Stimulated activated CD8-positive, alpha-beta memory T cell treated with anti-CD3 and anti-CD28 coated beads, Interleukin-4, amount 100 ng/mL, for 48 hours (primary cell): ENCODE data around the gene BPGM.

Source experiments
- DNase-seq: peaks from one replicate; pipeline ENCODE4 v3.0.0-alpha.2; 2020

The BPGM gene

GRCh38 chr7:134699021-134699818 is 52.6 kb downstream of the BPGM start:
- DNase-seq: no peak

- no peak for DNase-seq
Measured at GRCh38 chr7:134699899-134700298, 53.2 kb downstream of the BPGM start.

DNA sequence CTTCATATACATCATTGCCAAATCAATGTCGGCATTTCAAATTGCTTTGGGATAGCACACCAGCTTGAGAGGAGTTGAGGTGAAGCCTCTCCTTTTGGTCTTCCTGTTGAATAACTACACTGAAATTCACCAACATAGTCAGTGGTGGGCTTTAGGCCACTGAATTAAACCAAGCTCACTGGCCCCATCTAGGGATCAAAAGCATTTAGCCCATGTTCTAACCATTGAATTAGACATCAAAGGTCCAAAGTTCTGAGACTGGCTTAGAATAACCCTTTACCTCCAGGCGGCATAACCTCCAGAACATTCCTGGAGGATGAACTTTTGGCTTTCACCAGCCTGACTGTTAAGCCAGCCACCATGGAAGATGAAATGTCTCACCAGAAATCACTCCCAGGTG is 54.6 kb downstream of the BPGM start:
- DNase-seq: no peak

DNA sequence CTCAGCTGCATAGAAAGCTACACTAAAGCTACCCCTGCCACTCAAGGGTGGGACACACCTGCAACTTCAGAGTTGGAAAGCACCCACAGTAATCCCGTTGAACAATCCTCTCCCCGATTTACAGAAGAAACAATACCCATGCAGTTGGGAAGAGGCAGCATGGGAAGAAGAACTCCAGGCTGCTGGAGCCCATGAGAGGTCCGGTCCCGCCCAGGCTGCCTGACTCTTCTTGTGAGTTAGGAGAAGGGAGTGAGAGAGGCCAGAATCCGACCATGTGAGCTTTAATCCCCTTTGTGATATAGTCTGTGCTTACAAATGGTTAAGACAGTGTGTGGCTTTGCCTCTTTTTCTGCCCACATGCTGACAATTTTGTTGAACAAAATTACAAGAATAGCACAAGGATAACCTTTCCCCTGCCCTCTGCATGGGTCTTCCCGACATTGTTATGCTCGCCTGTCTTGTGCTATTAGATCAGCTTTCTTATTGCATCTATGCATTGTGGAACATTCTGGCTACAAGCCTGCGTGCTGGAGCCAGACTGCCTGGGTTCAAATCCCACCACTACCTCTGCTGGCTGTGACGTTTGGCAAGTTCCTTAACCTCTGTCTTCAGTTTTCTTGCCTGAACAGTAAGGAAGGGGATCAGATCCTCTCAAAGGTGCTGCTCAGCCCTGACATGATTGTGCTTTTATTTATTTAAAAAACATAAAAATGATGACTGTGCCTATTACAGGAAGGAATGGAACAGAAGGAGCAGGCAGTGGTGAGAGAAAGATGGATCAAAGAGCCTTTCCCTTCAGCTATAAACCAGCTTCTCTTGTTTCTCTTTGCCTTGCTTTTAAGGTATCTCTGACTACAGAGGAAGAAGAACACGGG is 56.0 kb downstream of the BPGM start:
- no peak for DNase-seq

GRCh38 chr7:134703241-134703594 is 56.6 kb downstream of the BPGM start:
- DNase-seq: no peak

DNA sequence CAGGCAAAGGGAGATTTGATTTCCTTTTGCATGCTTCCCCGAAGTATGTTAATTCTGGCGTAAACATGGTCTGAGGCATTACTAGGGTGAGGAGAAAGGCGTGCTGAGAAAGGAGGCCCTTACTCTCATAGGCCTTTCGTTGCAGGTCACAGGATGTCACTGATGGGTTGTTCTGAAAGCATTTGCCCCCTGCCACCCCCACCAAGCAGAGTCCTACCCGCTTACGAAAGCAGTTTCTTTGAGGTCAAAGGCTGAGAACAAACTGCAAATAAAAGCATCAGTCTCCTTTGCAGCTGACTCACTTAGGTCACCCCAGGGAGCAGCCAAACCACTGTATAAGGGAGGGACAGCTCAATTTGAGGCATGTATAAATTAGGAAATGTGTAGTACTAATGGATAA is 57.1 kb downstream of the BPGM start:
- DNase-seq: no peak

DNA sequence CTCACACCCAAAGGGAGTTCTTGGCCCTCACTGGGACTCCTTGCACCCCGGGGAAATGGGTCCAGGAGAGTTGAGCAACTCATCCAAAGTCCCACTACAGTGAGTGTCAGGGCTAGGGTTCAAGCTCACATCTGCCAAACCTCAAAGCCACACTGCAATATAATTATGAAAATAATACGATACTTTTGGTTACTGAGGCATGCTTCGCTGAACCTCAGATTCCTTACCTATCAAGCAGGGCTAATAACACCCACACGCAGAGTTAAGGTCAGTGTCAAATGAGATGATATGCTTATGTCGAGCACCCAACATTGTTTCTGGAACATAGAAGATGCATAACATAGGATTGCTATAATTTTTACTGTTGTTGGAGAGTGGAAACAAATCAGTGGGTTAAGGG is 58.2 kb downstream of the BPGM start:
- DNase-seq: no peak

- no peak for DNase-seq
Measured at GRCh38 chr7:134705716-134706115, 59.1 kb downstream of the BPGM start.

DNA sequence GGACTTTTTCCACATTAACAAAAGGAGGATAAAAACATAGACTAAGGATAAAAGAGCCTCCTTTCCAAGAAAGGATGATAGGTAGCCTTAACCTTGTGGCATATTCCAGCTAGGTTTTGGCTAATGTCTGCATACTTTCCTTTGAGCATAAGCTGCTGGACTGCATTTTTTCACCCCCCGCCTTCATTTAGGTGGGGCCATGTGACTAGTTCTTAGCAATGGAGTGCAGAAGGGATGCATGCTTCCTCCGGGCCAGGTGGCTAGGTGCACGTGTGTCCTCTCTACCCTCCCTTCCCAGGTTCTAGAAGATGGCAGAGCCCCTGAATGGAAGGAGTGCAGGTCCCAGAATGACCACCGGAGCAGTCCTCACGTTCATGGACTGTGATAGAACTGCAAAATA is 59.8 kb downstream of the BPGM start:
- DNase-seq: no peak

DNA sequence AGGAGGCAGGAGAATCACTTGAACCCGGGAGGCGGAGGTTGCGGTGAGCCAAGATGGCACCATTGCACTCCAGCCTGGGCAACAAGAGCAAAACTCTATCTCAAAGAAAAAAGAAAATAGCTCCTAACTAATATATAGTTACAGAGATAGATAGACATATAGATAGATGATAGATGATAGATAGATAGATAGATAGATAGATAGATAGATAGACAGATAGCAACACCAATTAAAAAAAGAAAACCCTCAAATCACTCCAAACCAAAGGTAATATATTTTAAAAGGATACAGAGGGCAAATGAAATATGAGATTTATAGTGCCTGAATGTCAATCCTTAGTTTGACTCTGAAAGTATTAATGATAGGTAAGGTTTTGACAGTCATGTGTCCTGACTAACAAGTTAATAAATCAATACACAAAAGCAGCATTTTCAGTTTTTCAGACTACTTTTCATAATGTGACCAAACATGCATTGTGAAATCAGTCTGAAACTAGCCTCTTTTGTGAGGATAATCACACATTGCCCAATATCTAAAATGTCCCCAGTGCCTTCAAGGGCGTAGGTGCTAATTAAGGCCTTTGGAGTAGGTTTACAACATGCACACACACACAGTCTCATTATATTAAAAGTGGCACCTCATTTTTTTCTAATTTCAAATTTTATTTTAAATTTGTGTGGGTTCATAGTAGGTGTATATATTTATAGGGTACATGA is 61.2 kb downstream of the BPGM start:
- DNase-seq: no peak

DNA sequence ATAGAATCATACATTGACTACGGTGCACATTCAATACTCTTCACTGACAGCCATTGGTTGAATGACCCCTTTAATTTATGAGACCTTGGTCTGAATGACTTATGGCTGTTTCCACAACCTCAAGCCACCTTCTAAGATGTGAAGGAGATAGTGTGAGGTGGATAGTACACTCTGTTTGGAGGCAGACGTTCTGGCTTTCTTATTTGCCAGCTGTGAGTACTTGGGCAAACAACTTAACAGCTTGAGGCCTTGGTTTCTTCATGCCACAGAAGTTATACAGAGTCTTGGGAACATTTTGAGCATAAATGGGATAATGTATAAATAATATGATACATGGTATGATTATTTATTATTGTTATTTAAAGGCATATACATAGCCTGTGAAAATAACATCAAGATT is 62.0 kb downstream of the BPGM start:
- DNase-seq: no peak

DNA sequence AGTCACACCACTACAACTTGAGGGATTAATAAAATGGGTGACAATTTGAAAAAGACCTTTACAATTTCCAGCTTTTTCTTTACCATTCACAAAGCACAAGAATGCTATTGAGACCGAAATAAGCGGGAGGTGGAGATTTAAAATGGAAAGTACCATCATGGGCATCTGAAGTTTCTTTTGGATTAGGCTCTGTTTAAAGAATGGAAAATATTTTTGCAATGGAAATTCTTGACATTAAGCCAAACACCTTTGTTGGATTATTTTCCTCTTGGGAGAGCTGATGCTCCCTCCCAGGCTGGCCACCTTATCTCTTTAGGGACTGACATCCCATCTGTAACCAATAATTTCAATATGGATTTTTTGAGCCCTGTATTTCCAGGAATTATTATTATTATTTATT is 62.5 kb downstream of the BPGM start:
- DNase-seq: no peak

DNA sequence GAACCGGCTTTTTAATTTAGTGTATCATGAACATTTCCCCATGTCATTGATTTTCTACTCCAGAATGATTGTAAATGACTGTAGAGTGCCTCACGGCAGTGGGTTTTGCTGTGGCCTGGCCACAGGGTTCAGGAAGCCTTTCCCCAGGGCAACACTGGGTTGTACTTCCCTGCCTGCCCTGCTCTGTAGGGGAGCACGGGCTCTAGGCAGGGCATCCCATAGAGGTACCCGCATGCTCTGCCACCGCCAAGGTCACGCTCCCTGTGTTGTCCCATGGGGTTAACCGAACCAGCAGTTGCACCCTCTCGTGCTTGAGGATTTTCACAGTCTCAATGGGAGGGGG is 63.8 kb downstream of the BPGM start:
- DNase-seq: no peak

DNA sequence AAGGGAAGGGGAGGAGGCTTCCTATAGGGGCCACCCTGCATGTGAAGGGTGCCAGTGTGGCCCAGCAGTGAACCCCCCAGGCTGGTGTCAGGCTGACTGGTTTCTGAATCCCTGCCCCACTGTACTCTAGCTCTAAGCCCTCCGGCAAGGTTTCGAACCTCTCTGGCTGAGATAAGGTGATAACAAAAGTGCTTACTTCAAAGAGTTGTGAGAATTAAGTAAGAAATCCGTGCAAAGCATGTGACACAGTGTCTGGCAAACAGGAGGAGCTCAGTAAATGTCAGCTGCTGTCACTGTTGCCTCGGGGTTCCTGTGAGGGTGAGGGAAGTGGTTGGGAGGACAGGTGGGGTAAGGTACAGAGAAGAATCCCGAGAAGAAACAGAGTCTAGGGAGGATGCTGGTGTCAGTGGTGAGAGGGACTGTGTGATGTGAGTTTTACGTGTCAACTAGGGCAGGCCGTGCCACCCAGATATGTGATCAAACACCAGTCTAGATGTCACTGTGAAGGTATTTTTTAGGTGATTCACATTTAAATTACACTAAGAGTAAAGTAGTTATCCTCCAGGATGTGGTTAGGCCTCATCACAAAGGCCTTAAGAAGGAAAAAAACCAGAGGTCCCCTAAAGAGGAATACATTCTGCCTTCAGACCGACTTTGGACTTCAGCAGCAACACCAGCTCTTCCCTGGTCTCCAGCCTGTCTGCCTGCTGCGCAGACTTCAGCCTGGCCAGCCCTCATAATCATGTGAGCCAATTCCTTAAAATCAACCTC is 64.4 kb downstream of the BPGM start:
- DNase-seq: peak; percentile 59

GRCh38 chr7:134712196-134712595 is 65.5 kb downstream of the BPGM start:
- DNase-seq: no peak

DNA sequence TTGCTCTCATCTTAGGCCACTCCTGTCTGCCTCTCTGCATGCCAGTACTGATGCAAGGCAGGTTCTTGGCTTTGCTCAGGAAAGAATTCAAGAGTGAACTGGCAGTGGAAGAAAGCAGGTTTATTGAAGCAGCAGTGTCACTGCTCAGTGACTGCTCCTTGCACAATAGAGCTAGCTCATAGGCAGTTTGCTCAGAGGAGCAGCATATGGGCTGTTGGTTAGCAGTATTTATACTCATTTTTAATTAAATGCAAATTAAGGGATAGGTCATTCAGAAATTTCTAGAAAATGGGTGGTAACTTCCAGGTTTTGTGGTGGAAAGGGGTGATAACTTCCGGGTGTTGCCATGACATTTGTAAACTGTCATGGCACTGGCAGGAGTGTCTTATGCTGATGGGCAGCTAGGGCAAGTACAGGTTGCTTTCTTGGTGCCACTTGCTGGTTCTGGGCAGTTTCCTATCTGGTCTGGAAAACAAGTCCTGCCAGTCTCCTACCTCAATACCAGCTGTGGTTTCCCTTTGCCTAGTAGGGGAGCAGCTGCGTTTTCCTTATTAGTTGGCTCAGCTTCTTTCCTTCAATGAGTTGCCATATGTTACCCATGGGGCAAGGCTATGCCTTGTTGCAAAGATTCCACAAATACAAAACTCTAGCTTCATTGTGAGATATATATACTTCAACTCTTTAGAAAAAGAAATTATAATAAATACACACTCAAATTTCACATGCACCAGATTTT is 68.0 kb downstream of the BPGM start:
- no peak for DNase-seq

GRCh38 chr7:134718211-134718875 is 71.7 kb downstream of the BPGM start:
- DNase-seq: no peak

DNA sequence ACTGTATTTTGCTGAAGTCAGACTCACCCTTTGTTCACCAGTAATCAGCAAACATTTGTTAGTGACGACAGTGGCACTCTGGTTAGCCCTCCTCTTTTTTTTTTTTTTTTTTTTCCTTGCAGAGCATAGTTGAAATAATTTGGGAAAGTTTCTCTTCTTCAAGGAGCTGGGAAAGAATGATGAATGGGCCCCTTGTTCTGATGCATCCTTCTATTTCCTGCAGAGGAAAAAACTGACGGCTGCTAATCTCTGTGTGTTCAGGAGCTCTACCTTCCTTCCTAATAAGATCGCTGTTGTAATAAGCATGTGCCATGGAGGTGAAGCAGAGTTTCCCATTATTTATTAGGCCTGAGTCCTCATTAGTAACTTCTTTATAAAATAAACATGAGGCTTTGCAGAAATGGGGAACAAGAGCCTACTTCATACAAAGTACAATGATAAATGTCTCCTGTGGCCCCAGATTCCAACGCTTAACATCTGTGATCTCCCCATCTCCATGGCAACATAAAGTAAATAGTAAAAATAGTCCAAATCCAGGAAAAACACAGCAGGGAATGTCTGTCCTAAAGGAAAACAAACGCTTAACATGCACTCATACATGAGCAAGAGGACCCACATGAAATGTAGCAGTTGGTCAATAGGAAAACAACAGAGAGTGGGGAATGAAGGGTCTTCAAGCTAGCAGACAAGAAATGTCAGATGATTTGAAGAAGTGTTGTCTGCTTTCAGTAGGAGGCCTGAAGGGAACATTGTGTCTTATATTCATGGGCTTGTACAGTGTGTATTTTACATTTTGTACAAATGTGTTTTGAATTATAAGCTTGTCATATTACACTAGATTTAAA is 73.7 kb downstream of the BPGM start:
- no peak for DNase-seq

DNA sequence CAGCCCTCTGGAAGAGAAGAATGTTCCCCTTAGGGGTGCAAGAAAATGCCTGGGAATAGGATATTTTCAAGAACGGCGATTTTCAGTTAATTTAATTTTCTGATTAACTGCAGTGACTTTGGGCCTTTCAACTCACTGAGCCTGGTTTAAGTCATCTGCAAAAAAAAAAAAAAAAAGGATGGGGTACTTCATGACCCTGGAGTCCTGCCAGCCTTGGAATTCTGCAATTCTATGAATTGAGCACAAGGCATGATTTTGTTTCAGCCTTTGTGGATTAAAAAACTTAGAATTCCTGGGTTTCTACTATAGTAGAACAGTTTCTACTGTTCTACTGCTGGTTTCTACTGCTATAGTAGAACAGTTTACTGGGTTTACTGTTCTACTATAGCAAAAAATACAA is 74.5 kb downstream of the BPGM start:
- no peak for DNase-seq

DNA sequence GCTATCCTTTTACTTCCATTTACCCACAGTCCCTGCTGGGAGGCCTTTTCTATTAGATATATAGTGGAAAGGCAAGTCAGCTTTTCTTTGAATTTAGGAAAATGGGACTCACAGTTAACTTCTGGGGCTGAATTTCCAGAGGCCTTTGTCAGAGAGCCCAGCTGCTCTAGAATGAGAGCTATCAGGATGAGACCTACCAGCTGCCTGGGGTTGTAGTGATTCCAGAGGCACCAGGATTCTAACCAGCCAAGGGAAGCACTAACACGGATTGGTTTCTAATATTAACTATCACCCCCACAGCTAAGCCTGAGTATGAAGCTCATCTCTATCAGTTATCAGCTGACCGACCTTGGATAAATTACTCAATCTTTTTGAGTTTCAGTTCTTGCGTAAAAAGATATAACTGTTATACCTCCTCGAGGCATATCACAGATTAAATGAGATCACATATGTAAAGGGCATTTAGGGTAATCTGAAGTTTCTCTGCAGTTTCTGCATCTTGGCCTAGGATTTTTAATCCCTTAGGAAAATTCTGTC is 76.2 kb downstream of the BPGM start:
- DNase-seq: no peak

GRCh38 chr7:134723892-134724291 is 77.2 kb downstream of the BPGM start:
- no peak for DNase-seq
